HEK293T (cell line): Measurements from ENCODE around the gene ZDHHC17.

Source experiments
- CTCF ChIA-PET: fragments of 350-600 bp; formaldehyde crosslinking; extraction: SDS; loops from one replicate; lab custom pipeline; 2021; ENCODE audit warnings: antibody characterized with exemption, inconsistent platforms; lab: Yijun Ruan, JAX
- POLR2A ChIA-PET: fragments of 350-600 bp; formaldehyde crosslinking; extraction: SDS; loops from one replicate; lab custom pipeline; 2020; ENCODE audit warnings: antibody characterized with exemption, inconsistent platforms; lab: Yijun Ruan, JAX
- DNase-seq: peaks from one replicate; pipeline ENCODE4 v3.0.0; 2012; ENCODE audit warnings: mixed read lengths; ENCODE audit errors: extremely low spot score
- ARNT ChIP-seq: fragments of 450-650 bp; IDR thresholded peaks from 2 replicates; pipeline ENCODE4 v1.6.1; 2017; ENCODE audit warnings: mild to moderate bottlenecking
- BHLHE40 ChIP-seq: fragments of 450-650 bp; IDR thresholded peaks from 2 replicates; pipeline ENCODE4 v1.6.1; 2016; ENCODE audit warnings: mild to moderate bottlenecking, moderate library complexity, borderline replicate concordance
- CTBP1 ChIP-seq: fragments of 450-650 bp; IDR thresholded peaks from 2 replicates; pipeline ENCODE4 v1.6.1; 2016; ENCODE audit warnings: borderline replicate concordance
- ELF4 ChIP-seq: fragments of 450-650 bp; IDR thresholded peaks from 2 replicates; pipeline ENCODE4 v1.6.1; 2017; ENCODE audit warnings: antibody characterized with exemption
- FOXA1 ChIP-seq: fragments of 450-650 bp; IDR thresholded peaks from 2 replicates; pipeline ENCODE4 v1.6.1; 2016; ENCODE audit warnings: mild to moderate bottlenecking
- FOXK2 ChIP-seq: fragments of 450-650 bp; IDR thresholded peaks from 2 replicates; pipeline ENCODE4 v1.6.1; 2016; ENCODE audit warnings: mild to moderate bottlenecking
- FOXM1 ChIP-seq: fragments of 450-650 bp; IDR thresholded peaks from 2 replicates; pipeline ENCODE4 v1.6.1; 2017; ENCODE audit warnings: mild to moderate bottlenecking, borderline replicate concordance
- HDGF ChIP-seq: fragments of 450-650 bp; IDR thresholded peaks from 2 replicates; pipeline ENCODE4 v1.6.1; 2017; ENCODE audit warnings: antibody characterized with exemption, borderline replicate concordance
- L3MBTL2 ChIP-seq: fragments of 450-650 bp; conservative IDR thresholded peaks from 2 replicates; pipeline ENCODE4 v1.6.1; 2016; ENCODE audit warnings: mild to moderate bottlenecking
- LEF1 ChIP-seq: fragments of 450-650 bp; IDR thresholded peaks from 2 replicates; pipeline ENCODE4 v1.6.1; 2017; ENCODE audit warnings: mild to moderate bottlenecking, borderline replicate concordance
- NFRKB ChIP-seq: fragments of 450-650 bp; IDR thresholded peaks from 2 replicates; pipeline ENCODE4 v1.6.1; 2016; ENCODE audit warnings: mild to moderate bottlenecking, moderate library complexity
- PKNOX1 ChIP-seq: fragments of 450-650 bp; IDR thresholded peaks from 2 replicates; pipeline ENCODE4 v1.6.1; 2016
- SP1 ChIP-seq: fragments of 450-650 bp; IDR thresholded peaks from 2 replicates; pipeline ENCODE4 v1.6.1; 2017
- SUZ12 ChIP-seq: fragments of 450-650 bp; IDR thresholded peaks from 2 replicates; pipeline ENCODE4 v1.6.1; 2016; ENCODE audit warnings: mild to moderate bottlenecking
- TARDBP ChIP-seq: fragments of 450-650 bp; IDR thresholded peaks from 2 replicates; pipeline ENCODE4 v1.6.1; 2016
- ZNF384 ChIP-seq: fragments of 450-650 bp; IDR thresholded peaks from 2 replicates; pipeline ENCODE4 v1.6.1; 2016

ZDHHC17 gene

DNA sequence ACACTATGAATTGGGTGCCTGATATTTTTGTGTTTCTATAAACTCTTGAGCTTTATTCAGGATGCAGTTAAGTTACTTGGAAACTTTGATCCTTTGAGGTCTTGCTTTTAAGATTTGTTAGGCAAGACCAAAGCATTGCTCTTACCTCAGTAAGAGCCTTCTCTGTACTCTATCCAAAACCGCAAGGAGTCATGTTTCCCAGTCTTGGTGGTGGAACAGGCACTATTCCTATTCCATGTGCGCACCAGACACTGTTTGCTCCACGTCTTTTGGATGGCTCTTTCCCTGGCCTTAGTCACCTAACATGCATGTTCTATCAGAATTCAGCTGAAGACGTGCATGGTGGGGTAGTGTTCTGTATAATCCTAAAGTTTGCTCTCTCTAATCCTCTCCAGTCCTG, 91.4 kb downstream of the ZDHHC17 start:
- no peak for DNase-seq
- TF ChIP-seq BHLHE40 (no peak), NFRKB (no peak), HDGF (no peak), TARDBP (no peak), FOXM1 (no peak), ARNT (no peak), LEF1 (no peak), L3MBTL2 (no peak), CTBP1 (no peak), FOXA1 (no peak), SP1 (no peak), ZNF384 (no peak)
- ChIA-PET CTCF (no interaction called here), POLR2A (no interaction called here)

- TF ChIP-seq FOXA1 (no peak), SP1 (no peak), ELF4 (no peak), NFRKB (no peak)
- ChIA-PET POLR2A (no interaction called here), CTCF (no interaction called here)
- DNase-seq: no peak
Measured at GRCh38 chr12:76856018-76856644, 92.2 kb downstream of the ZDHHC17 start.

GRCh38 chr12:76859611-76860010, 95.7 kb downstream of the ZDHHC17 start:
- DNase-seq: no peak
- POLR2A ChIA-PET: no interaction called here
- CTCF ChIA-PET: interaction anchor here (1.6 kb wide), 1 partner anchor 10 kb away, joined by 4 read pairs; no protein-coding TSS in a partner anchor
- TF ChIP-seq ARNT (no peak), BHLHE40 (no peak), FOXM1 (no peak), LEF1 (no peak)

DNA sequence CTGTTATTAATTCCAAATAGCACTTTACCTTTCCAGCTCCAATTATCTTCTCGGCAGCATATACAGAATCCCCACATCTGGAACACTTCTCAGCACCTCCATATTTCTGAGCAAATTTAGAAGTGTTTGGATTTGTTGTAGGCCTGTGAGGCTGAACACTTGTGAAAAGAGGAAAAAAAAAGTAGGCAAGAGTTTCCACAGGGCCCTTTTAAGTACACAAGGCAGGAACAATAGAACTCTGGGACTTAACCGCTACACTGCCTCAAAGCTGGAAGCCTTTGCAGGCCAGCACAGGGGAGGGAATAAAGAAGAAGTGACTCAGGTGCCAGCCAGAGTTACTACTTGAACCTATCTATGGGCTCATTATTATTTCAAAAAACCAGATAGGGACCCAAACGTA, 96.3 kb downstream of the ZDHHC17 start:
- TF ChIP-seq ELF4 (no peak), ZNF384 (no peak), LEF1 (no peak), HDGF (no peak), SP1 (no peak), PKNOX1 (no peak), FOXM1 (no peak), BHLHE40 (no peak), ARNT (no peak), CTBP1 (no peak), NFRKB (no peak), TARDBP (no peak), SUZ12 (no peak), FOXK2 (no peak), FOXA1 (no peak), L3MBTL2 (no peak)
- ChIA-PET POLR2A (no interaction called here), CTCF (no interaction called here)
- DNase-seq: no peak

DNA sequence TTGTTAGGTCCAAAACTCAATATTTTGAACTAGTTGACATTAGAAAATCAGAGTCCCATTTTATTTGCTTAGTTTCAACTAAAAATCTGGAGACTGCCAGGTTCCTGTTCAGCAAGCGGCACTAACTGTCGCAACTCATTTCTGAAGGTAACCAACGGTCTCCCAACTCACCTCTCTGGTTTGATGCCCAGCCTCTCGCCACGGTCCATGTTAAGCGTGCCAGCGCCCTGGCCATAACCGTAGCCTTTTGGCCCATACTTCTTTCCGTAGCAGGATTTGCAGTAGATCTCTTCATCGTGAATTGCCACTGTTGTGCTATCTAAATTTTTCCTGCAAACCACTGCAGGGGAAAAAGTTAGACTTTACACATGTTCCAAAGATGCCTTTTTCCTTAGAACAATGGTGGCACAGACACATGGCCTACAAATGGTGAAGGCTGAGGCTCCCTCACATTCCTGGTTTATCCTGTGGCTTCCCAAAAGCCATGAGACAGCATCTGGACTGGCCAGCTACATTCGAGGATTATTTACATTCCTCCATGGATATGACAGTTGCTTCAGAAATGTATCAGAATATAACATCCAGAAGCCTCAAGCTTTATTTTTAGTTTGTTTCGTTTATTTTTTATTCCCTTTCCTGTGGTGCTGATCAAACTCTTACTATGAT, 99.2 kb downstream of the ZDHHC17 start:
- no peak for DNase-seq
- ChIA-PET POLR2A (no interaction called here), CTCF (no interaction called here)

DNA sequence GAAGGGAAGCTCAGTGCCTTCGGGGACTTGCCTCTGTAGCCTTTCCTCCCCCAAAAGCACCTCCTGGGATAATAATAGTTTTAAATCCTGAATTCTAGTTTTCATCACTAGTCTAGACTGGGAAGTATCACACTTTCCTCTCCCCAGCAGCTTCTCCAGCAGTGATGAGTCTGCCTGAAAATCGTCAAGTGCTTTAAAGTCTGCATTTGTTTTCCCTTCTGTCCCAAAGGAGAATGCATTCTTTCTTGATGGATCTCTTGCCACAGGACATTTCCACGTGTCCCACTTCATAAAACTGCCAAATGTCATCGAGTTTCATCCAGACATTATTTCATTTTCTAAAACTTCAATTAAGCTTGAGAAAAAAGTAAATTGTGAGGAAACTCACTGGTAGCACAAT, 99.9 kb downstream of the ZDHHC17 start:
- no peak for TF ChIP-seq FOXK2
- no peak for TF ChIP-seq ARNT
- no peak for TF ChIP-seq ELF4
- no peak for TF ChIP-seq L3MBTL2
- TF ChIP-seq LEF1: no peak
- no peak for TF ChIP-seq CTBP1
- no peak for TF ChIP-seq FOXA1
- no peak for TF ChIP-seq SUZ12
- no peak for TF ChIP-seq ZNF384
- no peak for TF ChIP-seq BHLHE40
- POLR2A ChIA-PET: no interaction called here
- no peak for DNase-seq
- CTCF ChIA-PET: no interaction called here

More for the DNA sequence above, 99.2 kb downstream of the ZDHHC17 start:
- no peak for TF ChIP-seq NFRKB
- no peak for TF ChIP-seq BHLHE40
- TF ChIP-seq ELF4: no peak
- TF ChIP-seq CTBP1: no peak
- no peak for TF ChIP-seq LEF1
- TF ChIP-seq TARDBP: no peak
- TF ChIP-seq FOXA1: no peak
- TF ChIP-seq L3MBTL2: no peak
- TF ChIP-seq ARNT: no peak
- TF ChIP-seq SP1: no peak
- no peak for TF ChIP-seq HDGF
- TF ChIP-seq PKNOX1: no peak
- TF ChIP-seq FOXM1: no peak
- TF ChIP-seq SUZ12: no peak
- no peak for TF ChIP-seq FOXK2
